ENCODE measurements around the gene AFF2.
"Not testable (repeated sequence)": the region's sequence is repeated elsewhere in the genome, so short reads cannot be mapped to it uniquely, and the experiment has no call there.

AFF2 gene

GRCh38 chrX:148871422-148872160 is 371.2 kb downstream of the AFF2 start:
- DNase-seq = no peak

GRCh38 chrX:148872161-148872535 is 371.7 kb downstream of the AFF2 start:
- DNase-seq = no peak

GRCh38 chrX:148872881-148873280 is 372.5 kb downstream of the AFF2 start:
- DNase-seq = no peak

- DNase-seq = no peak
Observed at GRCh38 chrX:148874636-148875246, 374.3 kb downstream of the AFF2 start.

- DNase-seq = no peak
Observed at GRCh38 chrX:148878371-148878770, 378.0 kb downstream of the AFF2 start.

GRCh38 chrX:148885203-148885602 is 384.8 kb downstream of the AFF2 start:
- DNase-seq = no peak

GRCh38 chrX:148893395-148893794 is 393.0 kb downstream of the AFF2 start:
- no peak for DNase-seq

- no peak for DNase-seq
Observed at GRCh38 chrX:148902581-148902980, 402.2 kb downstream of the AFF2 start.

- DNase-seq = no peak
Observed at GRCh38 chrX:148903176-148903575, 402.8 kb downstream of the AFF2 start.

GRCh38 chrX:148904421-148905111 is 404.1 kb downstream of the AFF2 start:
- DNase-seq = no peak

- DNase-seq = no peak
Observed at GRCh38 chrX:148905400-148905799, 405.0 kb downstream of the AFF2 start.

GRCh38 chrX:148906628-148907027 is 406.2 kb downstream of the AFF2 start:
- not testable (repeated sequence) for DNase-seq

- DNase-seq = no peak
Observed at GRCh38 chrX:148909758-148910157, 409.3 kb downstream of the AFF2 start.

GRCh38 chrX:148913971-148914370 is 413.6 kb downstream of the AFF2 start:
- DNase-seq = no peak

GRCh38 chrX:148914783-148915182 is 414.4 kb downstream of the AFF2 start:
- DNase-seq = no peak

- DNase-seq = no peak
Observed at GRCh38 chrX:148915474-148915873, 415.1 kb downstream of the AFF2 start.

- DNase-seq = no peak
Observed at GRCh38 chrX:148917441-148917840, 417.0 kb downstream of the AFF2 start.

GRCh38 chrX:148923631-148924030 is 423.2 kb downstream of the AFF2 start:
- no peak for DNase-seq

GRCh38 chrX:148926371-148926770 is 426.0 kb downstream of the AFF2 start:
- DNase-seq = no peak

- DNase-seq = no peak
Observed at GRCh38 chrX:148928811-148929210, 428.4 kb downstream of the AFF2 start.

- no peak for DNase-seq
Observed at GRCh38 chrX:148929686-148930085, 429.3 kb downstream of the AFF2 start.

- DNase-seq = no peak
Observed at GRCh38 chrX:148930206-148930729, 429.9 kb downstream of the AFF2 start.

- no peak for DNase-seq
Observed at GRCh38 chrX:148933881-148934280, 433.5 kb downstream of the AFF2 start.

- no peak for DNase-seq
Observed at GRCh38 chrX:148938348-148938747, 437.9 kb downstream of the AFF2 start.
